Globus pallidus (tissue), 1 donor: ENCODE measurements around the gene TTC16.
"Not testable (repeated sequence)": the region's sequence is repeated elsewhere in the genome, so short reads cannot be mapped to it uniquely, and the experiment has no call there.

Experiments used
- DNase-seq: peaks from one replicate; pipeline ENCODE4 v3.0.0-alpha.2; 2015; ENCODE audit warnings: low spot score

Gene TTC16

GRCh38 chr9:127769101-127769500 lies 53.2 kb downstream of the TTC16 start:
- no peak for DNase-seq

GRCh38 chr9:127769929-127770582 lies 54.2 kb downstream of the TTC16 start:
- DNase-seq: no peak

- DNase-seq: no peak
Observed at GRCh38 chr9:127770583-127770904, 54.7 kb downstream of the TTC16 start.

GRCh38 chr9:127770905-127771569 lies 55.2 kb downstream of the TTC16 start:
- DNase-seq: peak; percentile 85

GRCh38 chr9:127771570-127772189 lies 55.8 kb downstream of the TTC16 start:
- DNase-seq: no peak

- no peak for DNase-seq
Observed at GRCh38 chr9:127772603-127773002, 56.7 kb downstream of the TTC16 start.

GRCh38 chr9:127773272-127773671 lies 57.4 kb downstream of the TTC16 start:
- no peak for DNase-seq

- no peak for DNase-seq
Observed at GRCh38 chr9:127773981-127774380, 58.1 kb downstream of the TTC16 start.

GRCh38 chr9:127776195-127776923 lies 60.5 kb downstream of the TTC16 start:
- DNase-seq: no peak

- DNase-seq: no peak
Observed at GRCh38 chr9:127776924-127777289, 61.0 kb downstream of the TTC16 start.

- DNase-seq: no peak
Observed at GRCh38 chr9:127777368-127777980, 61.6 kb downstream of the TTC16 start.

- DNase-seq: no peak
Observed at GRCh38 chr9:127778280-127779135, 62.6 kb downstream of the TTC16 start, which contains the start of gene SH2D3C. SH2D3C (minus strand) TSS chr9:127778666; CDS start chr9:127778627, 39 bp downstream.

- no peak for DNase-seq
Observed at GRCh38 chr9:127779136-127779981, 63.5 kb downstream of the TTC16 start.

GRCh38 chr9:127780126-127780885 lies 64.4 kb downstream of the TTC16 start:
- peak; percentile 79 for DNase-seq

GRCh38 chr9:127780909-127781308 lies 65.0 kb downstream of the TTC16 start:
- DNase-seq: not testable (repeated sequence)
